ENCODE results near the gene SBK3.
"Not testable (repeated sequence)": the region's sequence is repeated elsewhere in the genome, so short reads cannot be mapped to it uniquely, and the experiment has no call there.

Gene SBK3

GRCh38 chr19:55508120-55508519, 37.2 kb downstream of the SBK3 start:
- no peak for DNase-seq

- no peak for DNase-seq
Observed at GRCh38 chr19:55504981-55505380, 40.4 kb downstream of the SBK3 start.

DNA sequence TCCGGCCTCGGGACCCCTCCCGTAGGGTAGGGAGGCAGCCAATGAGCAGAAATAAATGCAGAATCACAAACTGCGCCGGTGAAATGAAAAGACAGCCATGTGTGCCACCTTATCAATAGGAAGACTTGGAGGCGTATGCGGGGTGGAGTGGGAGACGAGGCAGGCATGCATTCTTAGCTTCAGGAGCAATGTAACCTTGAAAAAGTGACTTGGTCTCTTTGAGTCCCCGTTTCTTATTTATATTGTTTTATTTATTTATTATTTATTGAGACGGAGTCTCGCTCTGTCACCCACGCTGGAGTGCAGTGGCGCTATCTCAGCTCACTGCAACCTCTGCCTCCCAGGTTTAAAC, 41.1 kb downstream of the SBK3 start:
- DNase-seq, result no peak

GRCh38 chr19:55503502-55504251, 41.7 kb downstream of the SBK3 start:
- peak; percentile 95 for DNase-seq

DNA sequence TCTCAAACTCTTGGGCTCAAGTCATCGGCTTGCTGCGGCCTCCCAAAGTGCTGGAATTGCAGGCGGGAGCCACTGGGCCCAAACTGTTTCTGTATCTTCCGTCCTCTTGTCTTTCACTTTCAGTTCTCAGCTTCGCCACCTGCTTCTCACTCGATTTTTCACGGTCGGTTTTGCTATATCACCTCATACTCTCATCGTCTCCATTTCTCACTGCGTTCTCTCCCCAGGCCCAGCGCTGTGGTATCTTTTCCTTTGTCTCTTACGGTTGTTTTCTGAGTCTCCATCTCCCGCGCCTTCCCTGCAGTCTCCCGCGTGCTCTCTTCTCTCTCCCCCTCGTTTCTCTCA, 42.2 kb downstream of the SBK3 start:
- no peak for DNase-seq

DNA sequence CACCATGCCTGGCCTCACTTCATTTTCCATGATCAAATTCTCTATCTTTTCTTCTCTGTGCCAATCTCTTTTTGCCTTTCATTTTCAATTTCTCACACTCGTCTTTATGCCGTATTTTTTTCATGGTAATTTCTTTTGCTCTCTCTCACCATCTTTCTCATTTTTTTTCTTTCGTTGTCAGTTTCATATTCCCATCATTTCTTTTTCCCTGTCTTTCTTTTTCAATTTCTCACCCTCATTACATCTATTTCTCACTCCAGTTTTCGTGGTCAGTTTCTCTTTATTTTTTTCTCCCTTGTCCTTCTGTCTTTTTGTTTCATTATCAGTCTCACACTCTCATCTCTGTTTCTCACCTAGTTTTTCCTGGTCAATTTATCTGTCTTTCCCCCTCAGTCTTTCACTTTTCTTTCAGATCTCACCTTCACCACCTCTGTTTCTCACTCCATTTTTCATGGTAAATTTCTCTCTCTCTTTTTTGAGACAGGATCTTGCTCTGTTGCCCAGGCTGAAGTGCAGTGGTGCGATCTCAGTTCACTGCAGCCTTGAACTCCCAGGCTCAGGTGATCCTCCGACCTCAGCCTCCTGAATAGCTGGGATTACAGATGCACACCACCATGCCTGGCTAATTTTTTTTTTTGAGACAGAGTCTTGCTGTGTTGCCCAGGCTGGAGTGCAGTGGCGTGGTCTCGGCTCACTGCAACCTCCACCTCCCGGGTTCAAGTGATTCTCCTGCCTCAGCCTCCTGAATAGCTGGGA, 43.0 kb downstream of the SBK3 start:
- DNase-seq, result no peak

DNA sequence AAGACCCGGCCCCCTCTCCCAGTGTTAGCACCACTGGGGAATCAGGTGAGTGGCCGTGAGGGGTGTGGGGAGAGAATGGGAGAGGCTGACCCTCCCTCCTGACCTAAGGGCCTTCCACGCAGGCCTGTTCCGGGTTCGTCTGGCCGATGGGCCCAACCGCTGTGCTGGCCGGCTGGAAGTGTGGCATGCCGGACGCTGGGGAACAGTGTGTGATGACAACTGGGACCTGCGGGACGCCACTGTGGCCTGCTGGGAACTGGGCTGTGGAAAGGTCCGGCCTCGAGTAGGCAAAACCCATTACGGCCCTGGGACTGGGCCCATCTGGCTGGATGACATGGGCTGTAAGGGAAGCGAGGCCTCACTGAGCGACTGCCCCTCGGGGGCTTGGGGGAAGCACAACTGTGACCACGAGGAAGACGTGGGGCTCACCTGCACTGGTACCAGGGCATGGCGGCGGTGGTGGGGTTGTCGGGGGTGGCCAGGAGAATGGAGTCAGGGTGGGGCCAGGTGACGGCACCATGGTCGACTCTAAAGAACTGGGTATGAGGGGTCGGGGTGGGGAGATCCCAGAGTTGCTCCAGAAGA, 44.9 kb downstream of the SBK3 start:
- no peak for DNase-seq

DNA sequence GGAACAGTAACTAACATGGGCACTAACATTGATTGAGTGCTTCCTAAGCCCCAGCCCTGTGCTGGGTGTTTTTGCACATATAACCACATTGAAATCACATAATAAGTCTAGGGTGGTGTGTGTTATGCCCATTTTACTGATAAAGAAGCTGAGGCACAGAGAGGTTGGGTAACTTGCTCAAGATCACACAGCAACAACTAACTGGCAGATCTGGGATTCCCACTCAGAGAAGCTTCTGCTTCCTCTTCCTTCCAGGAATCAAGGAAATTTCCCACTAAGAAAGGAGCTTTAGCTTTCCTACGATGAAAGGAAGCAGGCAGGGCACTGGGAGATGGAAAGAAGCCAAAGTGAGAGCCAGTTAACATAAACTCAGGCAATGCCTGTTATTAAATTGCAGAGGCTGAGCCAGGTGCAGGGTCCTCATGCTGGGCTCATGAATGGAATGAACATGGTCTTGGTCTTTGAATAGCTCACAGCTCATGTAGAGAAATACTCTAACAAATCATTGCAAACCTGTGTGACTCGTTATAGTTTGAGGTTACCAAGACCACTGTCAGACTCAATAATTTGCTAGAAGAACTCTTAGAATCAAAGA, 47.0 kb downstream of the SBK3 start:
- no peak for DNase-seq

DNA sequence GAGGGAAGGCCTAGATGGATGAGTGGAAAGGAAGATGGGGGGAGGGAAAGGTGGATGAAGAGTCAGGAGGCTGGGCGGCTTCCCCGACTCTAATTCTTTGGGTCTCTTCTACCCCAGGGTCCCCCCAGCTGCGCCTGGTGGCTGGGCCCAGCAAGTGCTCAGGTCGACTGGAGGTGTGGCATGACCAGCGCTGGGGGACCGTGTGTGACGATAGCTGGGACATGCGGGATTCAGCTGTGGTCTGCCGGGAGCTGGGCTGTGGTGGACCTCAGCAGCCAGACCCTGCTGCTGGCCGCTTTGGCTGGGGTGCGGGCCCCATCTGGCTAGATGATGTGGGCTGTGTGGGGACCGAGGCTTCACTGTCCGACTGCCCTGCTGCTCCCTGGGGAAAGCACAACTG, 47.6 kb downstream of the SBK3 start:
- no peak for DNase-seq

DNA sequence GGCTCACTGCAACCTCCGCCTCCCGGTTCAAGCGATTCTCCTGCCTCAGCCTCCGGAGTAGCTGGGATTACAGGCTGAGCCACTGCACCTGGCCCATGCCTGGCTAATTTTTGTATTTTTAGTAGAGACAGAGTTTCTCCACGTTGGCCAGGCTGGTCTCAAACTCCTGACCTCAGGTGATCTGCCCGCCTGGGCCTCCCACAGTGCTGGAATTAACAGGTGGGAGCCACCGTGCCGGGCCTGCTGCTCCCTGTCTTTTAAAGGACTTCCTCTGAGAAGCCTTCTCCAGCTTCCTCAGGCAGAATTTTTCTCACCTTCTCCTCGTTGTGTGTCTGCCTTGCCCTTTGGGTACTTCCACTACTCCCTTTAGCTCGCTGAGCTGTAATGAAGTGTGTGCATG, 48.5 kb downstream of the SBK3 start:
- not testable (repeated sequence) for DNase-seq

- DNase-seq, result no peak
Observed at GRCh38 chr19:55495646-55496349, 49.5 kb downstream of the SBK3 start.

DNA sequence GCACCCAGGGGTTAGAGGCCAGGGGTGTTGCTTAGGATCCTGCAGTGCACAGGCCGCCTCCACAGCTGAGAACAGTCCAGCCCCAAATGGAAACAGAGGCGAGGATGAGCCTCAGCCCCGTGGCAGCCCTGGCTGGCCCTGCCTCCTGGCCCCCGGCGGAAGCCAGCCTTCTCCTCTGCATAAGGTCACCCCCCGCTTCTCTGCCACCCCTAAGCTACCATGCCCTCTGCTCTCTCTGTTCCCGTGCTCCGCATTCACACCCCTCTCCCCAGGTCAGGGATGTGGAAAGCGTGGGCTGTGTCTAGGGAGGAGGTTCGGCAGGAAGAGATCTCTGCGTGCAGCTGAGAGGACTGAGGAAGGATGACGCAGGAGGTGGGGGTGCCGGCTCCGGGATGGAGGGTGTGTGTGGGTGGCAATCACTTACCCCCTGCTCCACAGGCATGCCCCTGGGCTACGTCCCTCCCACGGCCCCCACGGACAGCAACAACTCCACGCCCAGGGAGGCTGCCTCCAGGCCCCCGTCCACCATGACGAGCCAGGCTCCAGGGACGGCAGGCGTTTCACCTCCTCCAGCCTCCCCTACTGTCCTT, 51.1 kb downstream of the SBK3 start:
- DNase-seq, result no peak

DNA sequence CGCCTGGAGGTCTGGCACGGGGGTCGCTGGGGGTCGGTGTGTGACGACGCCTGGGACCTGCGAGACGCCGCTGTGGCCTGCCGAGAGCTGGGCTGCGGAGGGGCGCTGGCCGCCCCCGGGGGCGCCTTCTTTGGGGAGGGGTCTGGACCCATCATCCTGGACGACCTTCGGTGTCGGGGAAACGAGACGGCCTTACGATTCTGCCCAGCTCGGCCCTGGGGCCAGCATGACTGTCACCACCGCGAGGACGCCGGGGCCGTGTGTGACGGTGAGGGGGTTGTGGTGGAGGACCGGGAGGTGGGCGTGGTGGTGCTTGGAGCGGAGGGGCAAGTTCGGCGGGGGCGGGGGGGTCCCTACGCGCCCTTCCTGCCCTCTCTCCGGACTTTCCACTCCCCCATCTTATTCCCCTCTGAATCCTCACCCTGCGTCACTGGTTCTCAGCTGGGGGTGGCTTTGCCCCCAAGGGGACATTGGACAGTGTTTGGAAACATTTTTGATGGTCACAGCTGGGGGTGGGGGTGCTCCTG, 51.6 kb downstream of the SBK3 start:
- no peak for DNase-seq

GRCh38 chr19:55493052-55493644, 52.2 kb downstream of the SBK3 start:
- no peak for DNase-seq

GRCh38 chr19:55492362-55492944, 52.9 kb downstream of the SBK3 start:
- no peak for DNase-seq

DNA sequence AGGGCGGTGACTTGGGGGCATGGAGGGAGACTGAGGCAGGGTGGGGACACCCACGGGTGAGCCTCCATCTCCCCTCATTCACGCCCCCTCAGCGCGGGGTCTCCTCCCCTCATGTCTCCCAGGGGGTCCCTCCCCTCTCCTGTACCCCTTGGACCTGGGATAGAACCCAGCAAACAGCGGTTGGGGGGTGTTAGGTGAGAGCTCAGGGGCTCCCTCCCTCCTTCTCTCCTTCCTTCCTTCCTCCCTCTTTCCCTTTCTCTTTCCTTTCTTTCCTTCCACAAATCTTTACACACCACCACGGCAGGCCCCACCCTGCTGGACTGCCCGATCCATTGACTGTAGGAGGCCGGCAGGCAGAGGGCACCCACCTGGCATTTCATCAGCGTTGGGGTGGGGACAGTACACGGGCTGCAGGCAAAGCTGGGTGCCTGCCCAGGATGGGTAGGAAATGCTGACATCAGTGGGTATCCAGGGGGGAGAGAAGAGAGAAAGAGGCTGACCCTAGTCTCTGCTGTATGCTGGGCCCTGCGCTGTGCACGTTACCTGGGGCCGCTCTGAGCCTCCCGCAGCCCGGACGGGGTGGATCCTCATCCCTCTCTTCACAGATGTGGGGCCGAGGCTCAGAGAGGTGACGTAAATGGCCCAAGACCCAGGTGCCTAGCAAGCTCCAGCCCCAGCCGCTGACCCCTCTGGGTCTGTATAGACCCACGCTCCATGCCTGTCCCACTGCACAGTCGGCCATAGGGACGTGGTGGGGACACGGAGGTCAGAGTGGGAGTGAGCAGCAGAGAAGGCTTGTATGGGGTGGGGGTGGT, 53.6 kb downstream of the SBK3 start:
- DNase-seq, result no peak

Measured in stimulated activated CD4-positive, alpha-beta T cell treated with anti-CD3 and anti-CD28 coated beads, Interleukin-15, amount 100 ng/mL, for 24 hours (primary cell).